Gastroesophageal sphincter (tissue), 3 donors: ENCODE data around the gene TMEM106C.

Experiments used
- CTCF ChIP-seq, 4 experiments: fragments of 200-600 bp in 2 of 4; fragments of 450-650 bp in 2 of 4; sonication (generic) in 1 of 4; IDR thresholded peaks; one replicate each; pipeline ENCODE4 v1.5.1; 2017 to 2019; ENCODE audit warnings: antibody characterized with exemption in 4 of 4, mild to moderate bottlenecking in 2 of 4, moderate library complexity in 2 of 4
- EP300 ChIP-seq: sonication (generic); formaldehyde crosslinking; IDR thresholded peaks from one replicate; pipeline ENCODE4 v1.6.1; 2017; ENCODE audit warnings: antibody characterized with exemption, mild to moderate bottlenecking
- POLR2A ChIP-seq, 2 donors: fragments of 450-650 bp; IDR thresholded peaks; one replicate each; pipeline ENCODE4 v1.6.1; 2017; ENCODE audit warnings: antibody characterized with exemption in 2 of 2, mild to moderate bottlenecking in 2 of 2, moderate library complexity in 1 of 2

- TF ChIP-seq EP300 (no peak), POLR2A (IDR thresholded peaks at IDR 0.05) (no peak), CTCF (IDR thresholded peaks at IDR 0.05) (no peak)
Measured at GRCh38 chr12:47982311-47982710, 18.9 kb downstream of the TMEM106C start.
